IPS-18a (cell line): ENCODE data around the gene HSD3B7.

Experiments
- H3K27ac ChIP-seq: one replicate; pipeline ENCODE4 v1.5.1; 2013; ENCODE audit warnings: low read length
- H3K27me3 ChIP-seq: one replicate; pipeline ENCODE4 v1.6.1; 2013; ENCODE audit warnings: mild to moderate bottlenecking, low read length; ENCODE audit not compliant: control insufficient read depth, insufficient read depth
- H3K36me3 ChIP-seq: one replicate; pipeline ENCODE4 v1.6.1; 2013; ENCODE audit warnings: low read depth, low read length; ENCODE audit not compliant: control insufficient read depth
- H3K4me1 ChIP-seq: one replicate; pipeline ENCODE4 v1.6.1; 2013; ENCODE audit warnings: low read depth, low read length; ENCODE audit not compliant: control insufficient read depth
- H3K4me3 ChIP-seq: one replicate; pipeline ENCODE4 v1.5.1; 2013; ENCODE audit warnings: low read length
- H3K9ac ChIP-seq: one replicate; pipeline ENCODE4 v1.6.1; 2013; ENCODE audit warnings: mild to moderate bottlenecking, low read length, moderate library complexity
- H3K9me3 ChIP-seq: one replicate; pipeline ENCODE4 v1.6.1; 2013; ENCODE audit warnings: low read depth, low read length; ENCODE audit not compliant: control insufficient read depth

Gene HSD3B7

GRCh38 chr16:30949650-30950515 is 35.1 kb upstream of the HSD3B7 start:
- peak overlapping the region; percentile 91 for H3K4me3 ChIP-seq
- H3K9me3 ChIP-seq: no peaks in the 10 kb centered on the region
- H3K9ac ChIP-seq: peak overlapping the region; percentile 87
- H3K27ac ChIP-seq: no peak overlapping the region
- peaks cover 1% of the 10 kb centered on the region for H3K36me3 ChIP-seq
- H3K27me3 ChIP-seq: no peaks in the 10 kb centered on the region
- peaks cover 25% of the 10 kb centered on the region for H3K4me1 ChIP-seq

DNA sequence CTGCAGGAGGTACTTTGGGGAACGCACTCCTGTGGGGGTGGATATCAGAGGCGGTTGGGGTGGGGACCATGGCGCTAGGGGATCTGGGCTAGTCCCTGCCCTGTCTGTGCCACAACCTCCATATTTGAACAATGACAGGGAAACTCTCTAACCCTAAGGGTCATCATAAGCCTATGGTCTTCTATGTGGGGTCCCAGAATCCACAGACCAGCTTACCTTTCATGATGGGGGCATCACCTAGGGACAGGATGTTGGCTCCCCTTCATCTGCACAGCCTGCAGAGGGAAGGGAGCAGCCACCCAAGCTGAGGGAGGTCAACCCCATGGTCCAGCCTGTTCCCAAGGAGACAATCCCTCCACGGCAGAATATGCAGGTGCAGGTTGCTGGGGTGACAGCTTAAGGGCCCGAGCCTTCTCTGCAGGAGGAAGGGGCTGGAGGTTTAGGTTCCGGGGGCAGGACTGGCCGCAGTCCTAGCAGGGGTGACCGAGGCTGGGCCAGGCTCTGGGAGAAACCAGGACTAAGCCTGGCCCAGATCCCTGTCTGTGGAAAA is 34.4 kb upstream of the HSD3B7 start:
- Histone ChIP-seq H3K27me3 (no peaks in the 10 kb centered on the region), H3K36me3 (no peaks in the 10 kb centered on the region), H3K4me3 (peak overlapping the region; percentile 91), H3K4me1 (peaks cover 25% of the 10 kb centered on the region), H3K9ac (no peak overlapping the region), H3K27ac (no peak overlapping the region), H3K9me3 (no peaks in the 10 kb centered on the region)

GRCh38 chr16:30951193-30951592 is 33.8 kb upstream of the HSD3B7 start:
- H3K4me3 ChIP-seq: no peak overlapping the region
- no peak overlapping the region for H3K9ac ChIP-seq

DNA sequence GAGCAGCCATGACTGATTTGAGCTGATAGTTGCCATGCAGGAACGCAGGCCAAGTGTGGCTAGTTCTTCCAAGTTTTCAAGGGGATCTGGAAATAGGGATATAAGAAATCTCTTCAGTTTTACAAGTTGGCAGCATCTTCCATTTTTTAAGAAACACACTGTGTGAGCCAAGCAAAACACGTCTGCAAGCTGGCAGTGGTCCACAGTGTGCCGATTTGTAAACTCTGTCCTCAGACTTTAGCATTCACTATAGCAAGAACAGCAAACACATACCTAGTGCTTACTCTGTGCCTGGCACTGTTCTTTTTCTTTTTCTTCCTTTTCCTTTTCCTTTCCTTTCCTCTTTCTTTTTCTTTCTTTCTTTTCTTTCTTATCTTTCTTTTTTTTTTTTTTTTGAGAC is 33.3 kb upstream of the HSD3B7 start:
- Histone ChIP-seq H3K4me1 (peaks cover 21% of the 10 kb centered on the region), H3K27me3 (no peaks in the 10 kb centered on the region), H3K27ac (no peak overlapping the region), H3K4me3 (no peak overlapping the region), H3K9me3 (no peaks in the 10 kb centered on the region), H3K36me3 (no peaks in the 10 kb centered on the region), H3K9ac (no peak overlapping the region)

More at GRCh38 chr16:30951193-30951592, 33.8 kb upstream of the HSD3B7 start:
- H3K36me3 ChIP-seq: no peaks in the 10 kb centered on the region
- H3K4me1 ChIP-seq: peaks cover 25% of the 10 kb centered on the region
- no peaks in the 10 kb centered on the region for H3K27me3 ChIP-seq
- no peak overlapping the region for H3K27ac ChIP-seq
- H3K9me3 ChIP-seq: no peaks in the 10 kb centered on the region

GRCh38 chr16:30953111-30953510 is 31.9 kb upstream of the HSD3B7 start:
- no peak overlapping the region for H3K27ac ChIP-seq
- no peak overlapping the region for H3K9ac ChIP-seq
- no peaks in the 10 kb centered on the region for H3K36me3 ChIP-seq
- H3K4me3 ChIP-seq: no peak overlapping the region
- H3K4me1 ChIP-seq: peaks cover 15% of the 10 kb centered on the region
- H3K9me3 ChIP-seq: no peaks in the 10 kb centered on the region
- no peaks in the 10 kb centered on the region for H3K27me3 ChIP-seq

DNA sequence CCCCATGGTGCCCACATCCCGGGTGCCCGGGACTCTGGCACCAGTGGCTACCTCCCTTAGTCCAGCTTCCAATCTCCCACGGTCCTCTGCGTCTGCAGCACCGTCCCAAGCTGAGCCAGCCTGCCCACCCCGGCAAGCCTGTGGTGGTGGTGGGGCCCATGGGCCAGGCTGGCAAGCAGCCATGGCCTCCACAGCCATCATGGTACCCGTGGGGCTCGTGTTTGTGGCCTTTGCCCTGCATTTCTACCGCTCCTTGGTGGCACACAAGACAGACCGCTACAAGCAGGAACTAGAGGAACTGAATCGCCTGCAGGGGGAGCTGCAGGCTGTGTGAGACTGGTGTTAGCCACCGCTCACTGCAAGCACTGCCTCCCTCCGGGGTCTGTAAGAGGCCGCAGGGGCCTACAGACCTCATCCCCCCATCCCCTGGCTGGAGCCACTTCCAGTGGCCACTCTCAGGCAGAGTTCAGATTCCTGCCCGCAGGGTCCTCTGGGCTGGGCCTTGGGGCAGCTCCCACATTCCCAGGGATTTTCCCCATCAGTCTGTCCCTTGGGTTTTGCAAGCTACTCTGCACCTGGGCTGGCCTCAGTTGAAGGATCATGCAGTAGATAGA is 31.4 kb upstream of the HSD3B7 start:
- Histone ChIP-seq H3K27ac (no peak overlapping the region), H3K4me1 (peaks cover 15% of the 10 kb centered on the region), H3K4me3 (no peak overlapping the region), H3K27me3 (no peaks in the 10 kb centered on the region), H3K36me3 (no peaks in the 10 kb centered on the region), H3K9me3 (no peaks in the 10 kb centered on the region), H3K9ac (no peak overlapping the region)

DNA sequence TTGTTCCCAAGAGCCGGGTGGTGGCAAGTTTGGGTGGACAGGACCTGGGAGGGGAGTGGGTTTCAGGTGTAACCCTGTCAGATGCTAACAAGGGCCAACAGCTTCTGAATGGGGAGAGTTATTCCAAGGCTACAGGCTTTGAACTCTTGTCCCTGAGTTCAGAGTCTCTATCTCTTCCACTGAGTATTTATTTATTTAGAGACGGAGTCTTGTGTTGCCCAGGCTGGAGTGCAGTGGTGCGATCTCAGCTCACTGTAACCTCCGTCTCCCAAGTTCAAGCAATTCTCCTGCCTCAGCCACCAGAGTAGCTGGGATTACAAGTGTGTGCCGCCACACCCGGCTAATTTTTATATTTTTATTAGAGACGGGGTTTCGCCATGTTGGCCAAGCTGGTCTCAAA is 30.0 kb upstream of the HSD3B7 start:
- H3K9ac ChIP-seq: no peak overlapping the region
- H3K4me1 ChIP-seq: peaks cover 11% of the 10 kb centered on the region
- peaks cover 10% of the 10 kb centered on the region for H3K36me3 ChIP-seq
- no peak overlapping the region for H3K27ac ChIP-seq
- no peaks in the 10 kb centered on the region for H3K27me3 ChIP-seq
- H3K9me3 ChIP-seq: no peaks in the 10 kb centered on the region
- no peak overlapping the region for H3K4me3 ChIP-seq

DNA sequence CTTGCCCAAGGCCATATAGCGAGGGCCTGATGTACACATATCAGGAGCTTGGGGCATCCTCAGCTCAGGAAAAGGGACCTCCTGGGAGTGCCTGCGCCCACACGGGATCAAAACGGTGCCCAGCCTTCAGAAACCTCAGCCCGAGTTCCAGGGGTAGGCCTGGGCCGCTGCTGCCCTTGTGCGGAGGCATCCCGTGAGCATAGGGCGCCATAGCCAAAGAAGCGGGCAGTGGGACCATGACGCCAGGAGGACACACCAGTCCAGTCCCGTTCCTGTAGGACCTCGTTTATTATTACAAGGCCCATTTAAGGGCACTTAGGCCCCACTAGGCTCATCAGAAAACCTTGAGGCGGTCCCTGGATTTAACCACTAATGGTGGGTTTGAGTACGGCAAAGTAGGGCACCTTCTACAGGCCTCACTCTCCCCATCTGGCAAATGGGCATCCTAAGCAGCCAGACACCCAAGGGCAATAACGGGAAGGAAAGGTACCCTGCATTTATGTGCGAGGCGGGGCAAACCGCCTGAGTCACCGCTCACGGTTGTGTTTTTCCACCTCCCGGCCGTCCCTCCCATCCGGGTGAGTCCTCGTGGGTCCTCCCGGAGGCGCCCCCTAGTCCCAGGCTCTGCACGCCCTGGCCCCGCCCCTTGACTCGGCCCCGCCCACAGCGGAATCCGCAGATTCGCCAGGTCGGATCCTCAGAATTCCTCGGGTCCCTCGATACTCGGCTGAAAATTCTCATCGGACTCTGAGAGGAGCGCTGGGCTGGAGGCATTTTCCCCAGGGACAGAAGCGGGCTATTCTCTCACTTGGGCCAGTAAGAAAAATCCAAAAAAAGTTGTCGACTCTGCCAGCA is 28.2 kb upstream of the HSD3B7 start:
- Histone ChIP-seq H3K4me3 (peak overlapping the region; percentile 85), H3K27me3 (no peaks in the 10 kb centered on the region), H3K36me3 (peaks cover 26% of the 10 kb centered on the region), H3K9ac (peak overlapping the region; percentile 97), H3K9me3 (no peaks in the 10 kb centered on the region), H3K4me1 (peaks cover 4% of the 10 kb centered on the region), H3K27ac (peak overlapping the region; percentile 98)

GRCh38 chr16:30957456-30958174 is 27.4 kb upstream of the HSD3B7 start, which contains the start of gene SETD1A:
TSS of gene SETD1A (plus strand) at chr16:30957754. CDS start at chr16:30958732, 978 bp downstream.
- peak within 1 kb of the TSS; percentile 97 for H3K9ac ChIP-seq
- H3K27ac ChIP-seq: peak within 1 kb of the TSS; percentile 98
- H3K36me3 ChIP-seq: peaks cover 34% of the 10 kb centered on the region
- peaks cover 4% of the 10 kb centered on the region for H3K4me1 ChIP-seq
- H3K4me3 ChIP-seq: peak within 1 kb of the TSS; percentile 85
- H3K9me3 ChIP-seq: no peaks in the 10 kb centered on the region
- no peaks in the 10 kb centered on the region for H3K27me3 ChIP-seq

DNA sequence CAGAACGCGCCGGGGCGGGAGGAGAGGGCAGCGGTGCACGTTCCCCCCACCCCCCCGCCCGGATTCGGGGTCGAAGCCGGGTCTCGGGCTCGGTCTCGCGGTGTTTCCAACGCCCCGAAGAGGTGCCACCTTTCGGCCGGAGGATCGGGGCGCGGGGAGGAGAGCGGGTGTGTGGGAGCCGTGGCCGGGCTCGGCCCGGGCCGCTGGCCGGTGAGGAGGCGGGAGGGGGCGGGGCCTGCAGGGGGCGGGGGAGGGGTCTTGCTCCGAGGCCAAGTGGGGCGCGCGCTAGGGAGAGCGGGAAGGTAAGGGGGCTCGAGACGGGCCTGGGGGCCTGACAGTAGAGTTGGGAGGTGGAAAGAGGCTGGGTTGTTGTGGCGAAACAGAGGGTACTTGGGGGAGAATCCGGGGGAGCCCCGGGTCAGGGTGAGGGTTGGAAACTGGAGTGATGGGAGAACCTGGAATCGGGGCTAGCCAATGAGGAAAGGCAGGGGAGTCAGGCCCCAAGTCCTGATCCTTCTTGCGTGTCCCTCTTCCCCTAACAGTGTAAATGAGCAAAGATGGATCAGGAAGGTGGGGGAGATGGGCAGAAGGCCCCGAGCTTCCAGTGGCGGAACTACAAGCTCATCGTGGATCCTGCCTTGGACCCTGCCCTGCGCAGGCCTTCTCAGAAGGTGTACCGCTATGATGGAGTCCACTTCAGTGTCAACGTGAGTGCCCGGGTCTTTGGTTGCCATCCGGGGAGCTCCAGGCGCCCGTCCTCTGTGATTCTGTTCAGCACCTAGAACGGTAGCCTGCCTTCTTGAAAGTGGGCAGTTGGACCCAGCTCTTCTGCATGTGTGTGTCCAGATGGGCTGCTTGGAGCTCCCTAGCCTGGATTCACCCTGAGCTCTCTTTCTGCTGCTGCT is 26.6 kb upstream of the HSD3B7 start:
- H3K27ac ChIP-seq: no peak overlapping the region
- peaks cover 4% of the 10 kb centered on the region for H3K4me1 ChIP-seq
- H3K9me3 ChIP-seq: no peaks in the 10 kb centered on the region
- H3K27me3 ChIP-seq: no peaks in the 10 kb centered on the region
- peak overlapping the region; percentile 85 for H3K4me3 ChIP-seq
- peak overlapping the region; percentile 52 for H3K9ac ChIP-seq
- H3K36me3 ChIP-seq: peaks cover 42% of the 10 kb centered on the region
